Stimulated activated CD4-positive, alpha-beta T cell treated with anti-CD3 and anti-CD28 coated beads, Interleukin-2, amount 100 ng/mL, for 24 hours (primary cell): ENCODE measurements around the gene STX19.
"Not testable (repeated sequence)": the region's sequence is repeated elsewhere in the genome, so short reads cannot be mapped to it uniquely, and the experiment has no call there.

Source experiments
- DNase-seq, 2 donors: peaks; one replicate each; pipeline ENCODE4 v3.0.0-alpha.2; 2020

STX19 gene

DNA sequence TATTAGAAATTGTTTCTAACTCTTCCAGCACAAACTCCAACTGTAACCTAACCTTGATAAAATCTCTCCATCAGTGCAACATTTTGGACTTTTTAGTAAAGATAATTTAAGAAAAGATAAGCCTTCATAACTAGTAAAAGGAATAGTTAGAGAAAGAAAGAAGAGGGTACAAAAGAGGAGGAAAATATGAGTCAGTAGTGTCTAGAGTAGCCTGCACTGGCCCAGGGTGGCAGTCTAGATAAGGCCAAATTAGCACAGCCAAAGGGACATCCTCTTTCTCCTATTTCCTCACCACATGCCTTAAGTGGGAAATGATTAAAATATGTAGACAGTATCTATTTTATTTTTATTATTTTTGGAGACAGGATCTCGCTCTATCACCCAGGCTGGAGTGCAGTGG is 58.4 kb downstream of the STX19 start:
- DNase-seq = no peak

- no peak for DNase-seq
These were observed 59.0 kb downstream of the STX19 start for GRCh38 chr3:93969443-93969842.

- not testable (repeated sequence) for DNase-seq
These were observed 63.3 kb downstream of the STX19 start for GRCh38 chr3:93965106-93965505.
